H1 (cell line): ENCODE results near the gene DMAC1. TPM values are rescaled to one million over a fixed set of nuclear protein-coding genes. Genes with fewer than 3 reads are reported as not detected.

ENCODE experiments used
- CTCF ChIA-PET: fragments of 300-600 bp; sonication (Branson Sonifier 250); formaldehyde crosslinking; loops from one replicate; lab custom pipeline; 2021; ENCODE audit not compliant: partially characterized antibody; lab: Charles Lee
- POLR2A ChIA-PET: fragments of 300-600 bp; sonication (Branson Sonifier 250); formaldehyde crosslinking; loops from one replicate; lab custom pipeline; 2021; ENCODE audit warnings: inconsistent platforms; ENCODE audit not compliant: partially characterized antibody; lab: Charles Lee
- DNase-seq, 2 experiments: peaks; one replicate each; pipeline versions ENCODE4 v3.0.0 to v3.0.0-alpha.2; 2010 to 2022; ENCODE audit warnings: low spot score in 2 of 2, low read depth in 1 of 2, mixed read lengths in 1 of 2
- FAIRE-seq: peaks from 2 replicates; lab custom pipeline; 2011; peaks lifted over from hg19 to GRCh38; lab: Jason Lieb, UNC
- H2AFZ ChIP-seq: 2 replicates; pipeline ENCODE4 v1.8.1; 2012; ENCODE audit warnings: low read length, inconsistent platforms
- H2AK5ac ChIP-seq: 2 replicates; pipeline ENCODE4 v1.6.1; 2013; ENCODE audit warnings: low read depth, low read length
- H2BK120ac ChIP-seq: replicated peaks from 2 replicates; pipeline ENCODE3; 2013; ENCODE audit warnings: low read depth, low read length, inconsistent platforms
- H2BK12ac ChIP-seq: 2 replicates; pipeline ENCODE4 v1.6.1; 2013; ENCODE audit warnings: low read depth, low read length
- H2BK15ac ChIP-seq: 2 replicates; pipeline ENCODE4 v1.6.1; 2013; ENCODE audit warnings: low read length
- H2BK20ac ChIP-seq: 2 replicates; pipeline ENCODE4 v1.6.1; 2013; ENCODE audit warnings: low read length
- H2BK5ac ChIP-seq: 2 replicates; pipeline ENCODE4 v1.6.1; 2013; ENCODE audit warnings: low read depth, low read length
- H3K14ac ChIP-seq: 2 replicates; pipeline ENCODE4 v1.6.1; 2013; ENCODE audit warnings: inconsistent platforms; ENCODE audit not compliant: insufficient read length
- H3K18ac ChIP-seq: 2 replicates; pipeline ENCODE4 v1.6.1; 2013; ENCODE audit warnings: low read length; ENCODE audit errors: extremely low read depth
- H3K23ac ChIP-seq: 2 replicates; pipeline ENCODE4 v1.6.1; 2013; ENCODE audit warnings: inconsistent platforms; ENCODE audit not compliant: insufficient read length
- H3K23me2 ChIP-seq: 2 replicates; pipeline ENCODE4 v1.6.1; 2013; ENCODE audit warnings: low read depth, low read length
- H3K27ac ChIP-seq: 2 replicates; pipeline ENCODE4 v1.6.1; 2011; ENCODE audit warnings: low read depth, low read length, inconsistent platforms
- H3K27me3 ChIP-seq, 4 experiments: replicated peaks in 1 of 4; 1 replicate in 1 of 4; 2 replicates in 3 of 4; pipeline versions ENCODE4 v1.6.1 to v1.8.1; 2011 to 2013; ENCODE audit warnings: low read length in 3 of 4, mild to moderate bottlenecking in 3 of 4, inconsistent platforms in 2 of 4, mixed read lengths in 2 of 4, moderate library complexity in 1 of 4; ENCODE audit not compliant: control insufficient read depth in 3 of 4, insufficient read depth in 3 of 4; ENCODE audit errors: extremely low read depth in 1 of 4
- H3K36me3 ChIP-seq, 4 experiments: 2 replicates each; pipeline versions ENCODE4 v1.6.1 to v1.8.1; 2011 to 2013; ENCODE audit warnings: mild to moderate bottlenecking in 4 of 4, low read length in 3 of 4, moderate library complexity in 2 of 4, control low read depth in 1 of 4, inconsistent platforms in 1 of 4; ENCODE audit not compliant: insufficient read depth in 4 of 4, control insufficient read depth in 2 of 4
- H3K4ac ChIP-seq: replicated peaks from 2 replicates; pipeline ENCODE3; 2013; ENCODE audit warnings: low read length, low read depth, mixed read lengths, inconsistent platforms; ENCODE audit not compliant: insufficient read length
- H3K4me1 ChIP-seq, 4 experiments: replicated peaks in 1 of 4; 1 replicate in 1 of 4; 2 replicates in 3 of 4; pipeline versions ENCODE4 v1.6.1 to v1.8.1; 2011 to 2013; ENCODE audit warnings: low read length in 3 of 4, inconsistent platforms in 2 of 4, mixed read lengths in 1 of 4; ENCODE audit not compliant: insufficient read depth in 4 of 4, control insufficient read depth in 3 of 4
- H3K4me2 ChIP-seq, 2 experiments: 2 replicates each; pipeline versions ENCODE4 v1.6.1 to v1.8.1; 2011 to 2013; ENCODE audit warnings: low read depth in 2 of 2, low read length in 2 of 2, control low read depth in 1 of 2, inconsistent platforms in 1 of 2, mild to moderate bottlenecking in 1 of 2; ENCODE audit not compliant: insufficient read depth in 1 of 2
- H3K4me3 ChIP-seq, 4 experiments: fragments of 200-600, 300-600 bp in 1 of 4; sonication (generic), shearing (Covaris generic), sonication (Bioruptor Twin) in 1 of 4; 2 replicates each; pipeline versions ENCODE4 v1.5.1 to v1.8.1; 2011 to 2016; ENCODE audit warnings: low read length in 4 of 4, low read depth in 3 of 4, control low read depth in 2 of 4, inconsistent platforms in 2 of 4, mild to moderate bottlenecking in 2 of 4, mixed read lengths in 1 of 4, moderate library complexity in 1 of 4; ENCODE audit not compliant: insufficient read depth in 2 of 4; ENCODE audit errors: extremely low read depth in 1 of 4
- H3K56ac ChIP-seq: replicated peaks from 2 replicates; pipeline ENCODE3; 2013; ENCODE audit warnings: low read depth, mild to moderate bottlenecking, mixed read lengths, low read length, inconsistent platforms; ENCODE audit not compliant: insufficient read length
- H3K79me1 ChIP-seq: 2 replicates; pipeline ENCODE4 v1.6.1; 2013; ENCODE audit warnings: low read depth, low read length, control low read depth
- H3K79me2 ChIP-seq, 2 experiments: 2 replicates each; pipeline versions ENCODE4 v1.6.1 to v1.8.1; 2012 to 2013; ENCODE audit warnings: low read length in 2 of 2, mild to moderate bottlenecking in 2 of 2, inconsistent platforms in 1 of 2; ENCODE audit not compliant: insufficient read depth in 2 of 2, control insufficient read depth in 1 of 2
- H3K9ac ChIP-seq, 4 experiments: replicated peaks in 1 of 4; 1 replicate in 1 of 4; 2 replicates in 3 of 4; pipeline versions ENCODE4 v1.6.1 to v1.8.1; 2011 to 2013; ENCODE audit warnings: low read depth in 3 of 4, low read length in 3 of 4, control low read depth in 2 of 4, mild to moderate bottlenecking in 2 of 4, moderate library complexity in 2 of 4, inconsistent platforms in 1 of 4; ENCODE audit errors: extremely low read depth in 1 of 4
- H3K9me3 ChIP-seq, 2 experiments: 2 replicates each; pipeline versions ENCODE4 v1.6.1 to v1.8.1; 2012 to 2013; ENCODE audit warnings: mild to moderate bottlenecking in 2 of 2, moderate library complexity in 2 of 2, control low read depth in 1 of 2, inconsistent platforms in 1 of 2, low read depth in 1 of 2, low read length in 1 of 2, mixed read lengths in 1 of 2; ENCODE audit not compliant: insufficient read depth in 2 of 2
- H4K20me1 ChIP-seq, 2 experiments: replicated peaks in 1 of 2; 2 replicates each; pipeline versions ENCODE3 to v1.8.1; 2011 to 2013; ENCODE audit warnings: inconsistent platforms in 2 of 2, low read length in 2 of 2, mild to moderate bottlenecking in 1 of 2; ENCODE audit not compliant: insufficient read depth in 2 of 2, control insufficient read depth in 1 of 2
- H4K5ac ChIP-seq: 2 replicates; pipeline ENCODE4 v1.6.1; 2013; ENCODE audit warnings: low read length, low read depth, mixed read lengths, inconsistent platforms; ENCODE audit not compliant: insufficient read length
- H4K8ac ChIP-seq: 2 replicates; pipeline ENCODE4 v1.8.0; 2013; ENCODE audit warnings: mild to moderate bottlenecking, moderate library complexity, low read length, inconsistent platforms; ENCODE audit not compliant: insufficient read depth; ENCODE audit errors: extremely low read depth
- H4K91ac ChIP-seq: replicated peaks from 2 replicates; pipeline ENCODE3; 2013; ENCODE audit warnings: low read length, mixed read lengths, inconsistent platforms; ENCODE audit not compliant: insufficient read length
- BACH1 ChIP-seq: IDR thresholded peaks from 2 replicates; pipeline ENCODE4 v1.6.1; 2012; ENCODE audit warnings: low read length, improper control_type of control experiment
- CBX8 ChIP-seq: fragments of 300-800, 300-1000 bp; sonication (generic); IDR thresholded peaks from 2 replicates; pipeline ENCODE4 v1.7.1; 2016; ENCODE audit warnings: low read depth, low read length, borderline replicate concordance
- CEBPB ChIP-seq: IDR thresholded peaks from 2 replicates; pipeline ENCODE4 v1.6.1; 2012; ENCODE audit warnings: low read depth, low read length
- CHD1 ChIP-seq: IDR thresholded peaks from 2 replicates; pipeline ENCODE4 v1.6.1; 2012; ENCODE audit warnings: low read depth, low read length, improper control_type of control experiment
- FOSL1 ChIP-seq: IDR thresholded peaks from 2 replicates; pipeline ENCODE4 v1.6.1; 2011; ENCODE audit warnings: mild to moderate bottlenecking, low read depth, low read length, moderate library complexity; ENCODE audit not compliant: insufficient read depth
- GABPA ChIP-seq: IDR thresholded peaks from 2 replicates; pipeline ENCODE4 v1.6.1; 2011; ENCODE audit warnings: mild to moderate bottlenecking, low read length, moderate library complexity, borderline replicate concordance; ENCODE audit not compliant: insufficient read depth
- GTF2F1 ChIP-seq: IDR thresholded peaks from 2 replicates; pipeline ENCODE4 v1.6.1; 2012; ENCODE audit warnings: low read depth, low read length, improper control_type of control experiment, borderline replicate concordance
- HDAC6 ChIP-seq: IDR thresholded peaks from one replicate; pipeline ENCODE4 v1.7.1; 2012; ENCODE audit warnings: low read depth, mild to moderate bottlenecking, inconsistent platforms, low read length, moderate library complexity
- JUND ChIP-seq: IDR thresholded peaks from 2 replicates; pipeline ENCODE4 v1.6.1; 2011; ENCODE audit warnings: mild to moderate bottlenecking, improper control_type of control experiment, low read length
- KDM1A ChIP-seq: fragments of 200-600, 300-600 bp; sonication (generic); IDR thresholded peaks from 2 replicates; pipeline ENCODE4 v1.7.1; 2016; ENCODE audit warnings: mild to moderate bottlenecking, low read length, borderline replicate concordance
- KDM5A ChIP-seq: fragments of 200-600 bp; IDR thresholded peaks from 2 replicates; pipeline ENCODE4 v1.7.1; 2012; ENCODE audit warnings: mild to moderate bottlenecking, low read length, inconsistent platforms, mixed read lengths
- MAFK ChIP-seq: IDR thresholded peaks from 2 replicates; pipeline ENCODE4 v1.6.1; 2012; ENCODE audit warnings: low read depth, mild to moderate bottlenecking, improper control_type of control experiment, low read length
- NRF1 ChIP-seq: IDR thresholded peaks from 2 replicates; pipeline ENCODE4 v1.6.1; 2011; ENCODE audit warnings: mild to moderate bottlenecking, low read depth, low read length, improper control_type of control experiment
- PHF8 ChIP-seq: fragments of 200-600 bp; sonication (generic); conservative IDR thresholded peaks from 2 replicates; pipeline ENCODE4 v1.7.1; 2012; ENCODE audit warnings: low read depth, mild to moderate bottlenecking, inconsistent platforms, low read length, moderate library complexity
- RAD21 ChIP-seq, 2 experiments: IDR thresholded peaks in 1 of 2; conservative IDR thresholded peaks in 1 of 2; 2 replicates each; pipeline ENCODE4 v1.6.1; 2011; ENCODE audit warnings: low read depth in 2 of 2, low read length in 2 of 2, improper control_type of control experiment in 1 of 2, inconsistent platforms in 1 of 2, mild to moderate bottlenecking in 1 of 2, moderate library complexity in 1 of 2
- SP4 ChIP-seq: IDR thresholded peaks from 2 replicates; pipeline ENCODE4 v1.6.1; 2012; ENCODE audit warnings: low read length, inconsistent platforms
- WGBS, 2 experiments: shearing (Covaris generic) in 1 of 2; methylation state at CpG; one replicate each; pipeline versions ENCODE4 v1.1.6 to v1.1.7; 2013 to 2015; ENCODE audit warnings: low lambda C conversion rate in 2 of 2, mixed read lengths in 2 of 2, inconsistent platforms in 1 of 2, low coverage in 1 of 2, missing lambda C conversion rate in 1 of 2; ENCODE audit not compliant: insufficient replicate concordance in 2 of 2, insufficient coverage in 1 of 2, insufficient read length in 1 of 2; ENCODE audit errors: extremely low coverage in 1 of 2, missing lambda C conversion rate in 1 of 2; 5-methylcytosine and 5-hydroxymethylcytosine counted together
- polyA plus RNA-seq, 7 experiments: library from polyadenylated mRNA; depleted of rRNA in 3 of 7; stranded (reverse) in 5 of 7; unstranded in 2 of 7; fragments of >200 nt in 5 of 7; fragments of 200-250 nt in 2 of 7; gene quantifications; 1 replicate in 5 of 7; 2 replicates in 1 of 7; 4 replicates in 1 of 7; pipeline versions ENCODE4 v1.2.1 to v1.2.3, GENCODE V29; 2011 to 2013; ENCODE audit warnings: missing spikeins in 2 of 7, mixed read lengths in 2 of 7
- total RNA-seq: library from RNA; stranded (reverse); fragmentation: NEBNext Ultra II Directional; extraction: Animal tissue kit (Norgen Biotek cat#: 25700); gene quantifications from 2 replicates; pipeline ENCODE4 v1.2.1, GENCODE V29; 2021

Gene DMAC1
- total and polyA plus RNA-seq, 2 of the 8 experiments (the other 6 are each of a cell fraction or from before 2014, with no cell fraction given) = 30.4 to 89.4 TPM

DNA sequence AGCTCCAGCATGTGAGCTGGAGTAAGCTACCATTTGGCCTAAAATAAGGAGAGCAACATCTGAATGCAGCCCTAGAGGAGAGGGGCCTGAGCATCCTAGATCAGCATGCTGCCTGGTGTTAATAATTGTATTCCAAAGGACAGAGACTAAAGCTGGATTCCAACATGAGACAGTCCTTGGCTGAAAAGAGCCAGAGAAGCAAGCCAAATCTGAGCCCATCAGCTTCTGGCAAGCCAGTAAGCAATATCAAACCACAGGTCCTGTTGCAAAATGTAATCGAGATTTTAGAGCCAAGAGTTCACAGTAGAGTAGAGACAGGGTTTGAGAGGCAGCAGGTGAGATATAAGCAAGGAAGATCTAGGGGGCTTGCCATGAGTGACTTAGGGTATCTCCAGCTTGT, 42.3 kb upstream of the DMAC1 start:
- Histone ChIP-seq H3K23me2 (no peaks in the 10 kb centered on the region), H3K79me1 (no peaks in the 10 kb centered on the region), H3K14ac (no peak overlapping the region), H3K4me2 (no peak overlapping the region), H3K4ac (no peak overlapping the region), H2AK5ac (no peak overlapping the region), H2BK5ac (no peak overlapping the region), H3K9me3 (no peaks in the 10 kb centered on the region), H2AFZ (no peak overlapping the region), H3K79me2 (no peaks in the 10 kb centered on the region), H3K4me3 (no peak overlapping the region), H3K36me3 (no peaks in the 10 kb centered on the region), H2BK120ac (no peak overlapping the region), H2BK15ac (no peak overlapping the region), H3K27me3 (no peaks in the 10 kb centered on the region), H3K4me1 (no peaks in the 10 kb centered on the region), H3K23ac (no peak overlapping the region), H3K56ac (no peak overlapping the region), H2BK20ac (no peak overlapping the region), H3K27ac (no peak overlapping the region), H4K91ac (no peak overlapping the region), H4K8ac (no peak overlapping the region), H4K20me1 (no peaks in the 10 kb centered on the region), H2BK12ac (no peak overlapping the region), H3K9ac (no peak overlapping the region), H4K5ac (no peak overlapping the region), H3K18ac (no peak overlapping the region)
- POLR2A ChIA-PET = no interaction called here
- DNase-seq = no peak
- WGBS, 2 experiments = 100% methylated on average over 1 of the region's 1 CpG; no CpG with 5 or more reads in 1 of the 2 experiments
- FAIRE-seq = no peak
- CTCF ChIA-PET = interaction anchor here (1.1 to 5.3 kb wide), 2 partner anchors 9 to 18 kb away, joined by 4 to 26 read pairs; no protein-coding TSS in a partner anchor
- TF ChIP-seq CBX8 (no peak), KDM1A (no peak), GABPA (no peak), CEBPB (no peak), NRF1 (no peak), JUND (no peak), SP4 (no peak), FOSL1 (no peak), BACH1 (no peak), GTF2F1 (no peak), RAD21 (IDR thresholded peaks at IDR 0.05 in 1 of 2, conservative IDR thresholded peaks at IDR 0.05 in 1 of 2; ENCODE audit: low read depth in 2 of 2, low read length in 2 of 2) (no peak), CHD1 (no peak), PHF8 (no peak), MAFK (no peak), KDM5A (no peak), HDAC6 (no peak)
